ENCODE measurements around the gene TMEM41B. TPM values are rescaled to one million over a fixed set of nuclear protein-coding genes. Genes with fewer than 3 reads are reported as not detected.
"Not testable (repeated sequence)": the region's sequence is repeated elsewhere in the genome, so short reads cannot be mapped to it uniquely, and the experiment has no call there.

The TMEM41B gene
- total RNA-seq, 1 experiment from 2014 or later: 110 TPM

DNA sequence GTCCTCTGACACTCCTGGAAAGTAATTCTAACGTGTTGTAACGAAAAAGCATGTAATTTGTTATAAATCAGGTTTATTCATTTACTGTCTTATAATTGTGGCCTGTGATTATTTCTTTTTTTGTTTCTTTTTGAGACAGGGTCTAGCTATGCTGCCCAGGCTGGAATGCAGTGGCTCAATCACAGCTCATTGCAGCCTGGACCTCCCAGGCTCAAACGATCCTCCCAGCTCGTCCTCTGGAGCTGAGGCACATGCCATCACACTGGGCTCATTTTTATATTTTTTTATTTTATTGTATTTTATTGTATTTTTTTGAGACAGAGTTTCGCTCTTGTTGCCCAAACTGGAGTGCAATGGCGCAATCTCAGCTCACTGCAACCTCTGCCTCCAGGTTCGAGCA lies 65.1 kb downstream of the TMEM41B start:
- Histone ChIP-seq H3K4me3 (ENCODE audit: low read depth, low read length) (no peak overlapping the region), H3K9me3 (no peaks in the 10 kb centered on the region), H3K4me1 (no peaks in the 10 kb centered on the region), H3K27me3 (replicated peaks; ENCODE audit: control insufficient read depth, insufficient read depth, low read length) (no peaks in the 10 kb centered on the region), H3K36me3 (ENCODE audit: control insufficient read depth, insufficient read depth, low read length) (no peaks in the 10 kb centered on the region)
- intact Hi-C loops (cut with micrococcal nuclease; ENCODE audit: unreplicated experiment): no loop called here
- H3K9me3 Mint-ChIP-seq (ENCODE audit: unreplicated experiment): no peaks in the 10 kb centered on the region
- H3K27me3 Mint-ChIP-seq (ENCODE audit: insufficient read depth, unreplicated experiment): no peaks in the 10 kb centered on the region
- no peak overlapping the region for H3K27ac Mint-ChIP-seq (ENCODE audit: unreplicated experiment)
- POLR2A ChIA-PET: no interaction called here
- no peak for DNase-seq
- no peak overlapping the region for H3K4me3 Mint-ChIP-seq (ENCODE audit: unreplicated experiment)
- no peaks in the 10 kb centered on the region for H3K4me1 Mint-ChIP-seq (ENCODE audit: low read depth, unreplicated experiment)
- CTCF ChIA-PET: no interaction called here
- TF ChIP-seq, protein P1, sequence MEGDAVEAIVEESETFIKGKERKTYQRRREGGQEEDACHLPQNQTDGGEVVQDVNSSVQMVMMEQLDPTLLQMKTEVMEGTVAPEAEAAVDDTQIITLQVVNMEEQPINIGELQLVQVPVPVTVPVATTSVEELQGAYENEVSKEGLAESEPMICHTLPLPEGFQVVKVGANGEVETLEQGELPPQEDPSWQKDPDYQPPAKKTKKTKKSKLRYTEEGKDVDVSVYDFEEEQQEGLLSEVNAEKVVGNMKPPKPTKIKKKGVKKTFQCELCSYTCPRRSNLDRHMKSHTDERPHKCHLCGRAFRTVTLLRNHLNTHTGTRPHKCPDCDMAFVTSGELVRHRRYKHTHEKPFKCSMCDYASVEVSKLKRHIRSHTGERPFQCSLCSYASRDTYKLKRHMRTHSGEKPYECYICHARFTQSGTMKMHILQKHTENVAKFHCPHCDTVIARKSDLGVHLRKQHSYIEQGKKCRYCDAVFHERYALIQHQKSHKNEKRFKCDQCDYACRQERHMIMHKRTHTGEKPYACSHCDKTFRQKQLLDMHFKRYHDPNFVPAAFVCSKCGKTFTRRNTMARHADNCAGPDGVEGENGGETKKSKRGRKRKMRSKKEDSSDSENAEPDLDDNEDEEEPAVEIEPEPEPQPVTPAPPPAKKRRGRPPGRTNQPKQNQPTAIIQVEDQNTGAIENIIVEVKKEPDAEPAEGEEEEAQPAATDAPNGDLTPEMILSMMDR (IDR thresholded peaks at IDR 0.05; ENCODE audit: insufficient read depth in 1 of 2, low read depth in 1 of 2, low read length in 1 of 2, severe bottlenecking in 1 of 2, unreplicated experiment in 1 of 2): no peak
- no TSS peak for BruUV-seq (replicated peaks)
- peaks cover 8% of the 10 kb centered on the region for H3K36me3 Mint-ChIP-seq (ENCODE audit: insufficient read depth, unreplicated experiment)

DNA sequence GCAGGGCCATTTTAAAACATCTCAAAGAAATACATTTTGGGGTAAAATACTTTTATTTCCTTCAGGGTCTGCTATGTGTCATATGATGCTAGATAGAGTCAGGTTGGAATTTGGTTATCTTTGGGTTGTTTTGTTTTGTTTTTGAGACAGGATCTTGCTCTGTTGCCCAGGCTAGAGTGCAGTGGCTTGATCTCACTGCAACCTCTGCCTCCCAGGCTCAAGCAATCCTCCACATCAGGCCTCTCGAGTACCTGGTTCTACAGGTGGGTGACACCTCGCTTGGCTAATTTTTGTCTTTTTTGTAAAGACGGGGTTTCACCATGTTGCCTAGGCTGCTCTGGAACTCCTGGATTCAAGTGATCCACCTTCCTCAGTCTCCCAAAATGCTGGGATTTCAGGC lies 66.5 kb downstream of the TMEM41B start:
- CTCF ChIA-PET: no interaction called here
- H3K9me3 Mint-ChIP-seq (ENCODE audit: unreplicated experiment): no peaks in the 10 kb centered on the region
- no peak overlapping the region for H3K4me3 Mint-ChIP-seq (ENCODE audit: unreplicated experiment)
- H3K36me3 Mint-ChIP-seq (ENCODE audit: insufficient read depth, unreplicated experiment): peaks cover 5% of the 10 kb centered on the region
- H3K36me3 ChIP-seq (ENCODE audit: control insufficient read depth, insufficient read depth, low read length): no peaks in the 10 kb centered on the region
- H3K27me3 ChIP-seq (replicated peaks; ENCODE audit: control insufficient read depth, insufficient read depth, low read length): no peaks in the 10 kb centered on the region
- no peaks in the 10 kb centered on the region; the same call in 1 of the 2 replicates for H3K4me1 ChIP-seq
- H3K4me1 Mint-ChIP-seq (ENCODE audit: low read depth, unreplicated experiment): no peaks in the 10 kb centered on the region
- no peak overlapping the region for H3K4me3 ChIP-seq (ENCODE audit: low read depth, low read length)
- TF ChIP-seq, protein P1 (IDR thresholded peaks at IDR 0.05; ENCODE audit: insufficient read depth in 1 of 2, low read depth in 1 of 2, low read length in 1 of 2, severe bottlenecking in 1 of 2, unreplicated experiment in 1 of 2): no peak
- no peaks in the 10 kb centered on the region for H3K9me3 ChIP-seq
- H3K27ac Mint-ChIP-seq (ENCODE audit: unreplicated experiment): no peak overlapping the region
- intact Hi-C loops (cut with micrococcal nuclease; ENCODE audit: unreplicated experiment): no loop called here
- BruUV-seq (replicated peaks): no TSS peak
- POLR2A ChIA-PET: interaction anchor here (0.5 to 0.6 kb wide), 2 partner anchors 116 to 1058 kb away, joined by 3 to 9 read pairs; no protein-coding TSS in a partner anchor
- no peak for DNase-seq
- no peaks in the 10 kb centered on the region for H3K27me3 Mint-ChIP-seq (ENCODE audit: insufficient read depth, unreplicated experiment)

GRCh38 chr11:9236242-9236641 lies 78.2 kb downstream of the TMEM41B start:
- H3K4me3 ChIP-seq (ENCODE audit: low read depth, low read length); BruUV-seq (replicated peaks); DNase-seq; H3K4me1 Mint-ChIP-seq (ENCODE audit: low read depth, unreplicated experiment); H3K4me1 ChIP-seq; H3K4me3 Mint-ChIP-seq (ENCODE audit: unreplicated experiment); H3K27ac Mint-ChIP-seq (ENCODE audit: unreplicated experiment); intact Hi-C loops (cut with micrococcal nuclease; ENCODE audit: unreplicated experiment); H3K36me3 ChIP-seq (ENCODE audit: control insufficient read depth, insufficient read depth, low read length); H3K27me3 ChIP-seq (replicated peaks; ENCODE audit: control insufficient read depth, insufficient read depth, low read length); POLR2A ChIA-PET; H3K27me3 Mint-ChIP-seq (ENCODE audit: insufficient read depth, unreplicated experiment): not testable (repeated sequence)
- H3K36me3 Mint-ChIP-seq (ENCODE audit: insufficient read depth, unreplicated experiment): peaks cover 20% of the 10 kb centered on the region
- H3K9me3 Mint-ChIP-seq (ENCODE audit: unreplicated experiment): peaks cover 28% of the 10 kb centered on the region
- H3K9me3 ChIP-seq: peaks cover 14% of the 10 kb centered on the region
- CTCF ChIA-PET: interaction anchor here (0.7 kb wide), 1 partner anchor 1035 kb away, joined by 4 read pairs; no protein-coding TSS in a partner anchor

GRCh38 chr11:9232482-9232881 lies 81.9 kb downstream of the TMEM41B start:
- Mint-ChIP-seq H3K4me3 (ENCODE audit: unreplicated experiment) (no peak overlapping the region), H3K9me3 (ENCODE audit: unreplicated experiment) (peaks cover 28% of the 10 kb centered on the region), H3K36me3 (ENCODE audit: insufficient read depth, unreplicated experiment) (peaks cover 35% of the 10 kb centered on the region), H3K27me3 (ENCODE audit: insufficient read depth, unreplicated experiment) (no peaks in the 10 kb centered on the region), H3K4me1 (ENCODE audit: low read depth, unreplicated experiment) (peaks cover 28% of the 10 kb centered on the region), H3K27ac (ENCODE audit: unreplicated experiment) (peak overlapping the region; percentile 35)
- H3K36me3 ChIP-seq (ENCODE audit: control insufficient read depth, insufficient read depth, low read length): no peaks in the 10 kb centered on the region
- BruUV-seq (replicated peaks): no TSS peak
- peaks cover 34% of the 10 kb centered on the region for H3K4me1 ChIP-seq
- CTCF ChIA-PET: no interaction called here
- H3K27me3 ChIP-seq (replicated peaks; ENCODE audit: control insufficient read depth, insufficient read depth, low read length): no peaks in the 10 kb centered on the region
- POLR2A ChIA-PET: interaction anchor here (0.5 kb wide), 1 partner anchor 547 kb away, joined by 3 read pairs; no protein-coding TSS in a partner anchor
- TF ChIP-seq, protein P1 (IDR thresholded peaks at IDR 0.05; ENCODE audit: insufficient read depth in 1 of 2, low read depth in 1 of 2, low read length in 1 of 2, severe bottlenecking in 1 of 2, unreplicated experiment in 1 of 2): no peak
- intact Hi-C loops (cut with micrococcal nuclease; ENCODE audit: unreplicated experiment): no loop called here
- peaks cover 14% of the 10 kb centered on the region for H3K9me3 ChIP-seq
- no peak for DNase-seq
- H3K4me3 ChIP-seq (ENCODE audit: low read depth, low read length): no peak overlapping the region
